ENCODE data around the gene PDGFRB.

PDGFRB gene

GRCh38 chr5:150080696-150081435 is 74.8 kb downstream of the PDGFRB start:
- DNase-seq: no peak

- no peak for DNase-seq
Measured at GRCh38 chr5:150079909-150080461, 75.7 kb downstream of the PDGFRB start.

- no peak for DNase-seq
Measured at GRCh38 chr5:150078802-150079689, 76.6 kb downstream of the PDGFRB start.

DNA sequence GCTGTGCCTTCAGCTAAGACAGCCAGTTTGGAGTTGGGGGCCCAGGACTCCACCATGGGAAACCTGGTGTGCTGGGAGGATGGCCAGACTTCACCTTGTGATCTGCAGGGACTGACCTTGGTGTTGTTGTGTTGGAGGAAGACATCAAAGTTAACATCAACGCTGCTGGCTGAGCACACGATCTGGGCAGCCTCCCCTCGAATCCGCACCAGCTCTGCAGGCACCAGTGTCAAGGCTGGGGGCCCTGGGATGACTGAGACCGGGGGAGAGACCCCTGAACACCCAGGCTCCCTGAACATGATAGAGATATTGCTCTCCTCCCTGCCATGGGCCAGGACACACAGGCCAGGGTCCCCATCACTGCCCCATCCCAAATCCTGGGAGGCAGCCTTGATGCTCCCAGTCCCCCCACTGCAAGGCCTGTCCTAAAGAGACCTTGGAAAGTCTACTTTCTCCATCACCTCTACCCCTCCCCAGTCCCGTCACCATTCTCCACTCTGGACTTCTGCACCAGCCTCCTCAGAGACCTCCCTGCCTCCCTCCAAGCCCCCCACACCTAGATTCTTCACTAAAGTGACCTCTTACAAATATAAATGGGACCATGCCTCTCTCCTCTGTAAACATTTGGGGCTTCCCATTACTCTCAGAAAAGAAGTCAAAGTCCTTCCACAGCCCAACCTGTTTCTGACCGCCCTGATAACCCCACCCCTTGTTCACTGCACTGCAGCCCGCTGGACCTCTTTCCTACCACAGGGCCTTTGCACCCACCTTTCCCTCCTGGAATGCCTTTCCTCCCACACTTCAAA is 77.4 kb downstream of the PDGFRB start:
- no peak for DNase-seq

DNA sequence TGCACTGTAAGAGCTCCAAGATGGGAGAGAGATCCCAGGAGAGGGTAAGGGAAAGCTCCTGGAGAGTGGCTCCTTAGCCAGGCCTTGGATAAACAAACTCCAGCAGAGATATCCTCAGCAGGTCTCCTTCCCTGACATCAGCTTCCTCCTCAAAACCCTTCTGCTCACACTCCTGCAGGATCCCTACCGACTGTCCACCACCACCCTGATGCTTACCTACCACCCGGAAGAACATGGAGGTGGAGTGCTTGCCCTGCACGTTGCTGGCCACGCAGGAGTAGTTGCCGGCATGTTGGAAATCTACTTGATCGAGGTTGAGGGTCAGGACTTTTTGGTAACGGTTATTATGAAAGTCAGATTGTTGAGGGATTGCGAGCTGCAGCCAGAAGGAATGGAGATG is 78.6 kb downstream of the PDGFRB start:
- DNase-seq: no peak

GRCh38 chr5:150075806-150076205 is 79.8 kb downstream of the PDGFRB start:
- no peak for DNase-seq

- no peak for DNase-seq
Measured at GRCh38 chr5:150075233-150075632, 80.4 kb downstream of the PDGFRB start.

- no peak for DNase-seq
Measured at GRCh38 chr5:150073677-150074076, 82.0 kb downstream of the PDGFRB start.

- no peak for DNase-seq
Measured at GRCh38 chr5:150073086-150073625, 82.5 kb downstream of the PDGFRB start.

- DNase-seq: no peak
Measured at GRCh38 chr5:150070821-150071220, 84.8 kb downstream of the PDGFRB start.

- DNase-seq: no peak
Measured at GRCh38 chr5:150069672-150070627, 85.7 kb downstream of the PDGFRB start.

GRCh38 chr5:150068961-150069645 is 86.5 kb downstream of the PDGFRB start:
- DNase-seq: no peak

GRCh38 chr5:150068472-150068871 is 87.2 kb downstream of the PDGFRB start:
- no peak for DNase-seq

- DNase-seq: no peak
Measured at GRCh38 chr5:150068071-150068470, 87.6 kb downstream of the PDGFRB start.

DNA sequence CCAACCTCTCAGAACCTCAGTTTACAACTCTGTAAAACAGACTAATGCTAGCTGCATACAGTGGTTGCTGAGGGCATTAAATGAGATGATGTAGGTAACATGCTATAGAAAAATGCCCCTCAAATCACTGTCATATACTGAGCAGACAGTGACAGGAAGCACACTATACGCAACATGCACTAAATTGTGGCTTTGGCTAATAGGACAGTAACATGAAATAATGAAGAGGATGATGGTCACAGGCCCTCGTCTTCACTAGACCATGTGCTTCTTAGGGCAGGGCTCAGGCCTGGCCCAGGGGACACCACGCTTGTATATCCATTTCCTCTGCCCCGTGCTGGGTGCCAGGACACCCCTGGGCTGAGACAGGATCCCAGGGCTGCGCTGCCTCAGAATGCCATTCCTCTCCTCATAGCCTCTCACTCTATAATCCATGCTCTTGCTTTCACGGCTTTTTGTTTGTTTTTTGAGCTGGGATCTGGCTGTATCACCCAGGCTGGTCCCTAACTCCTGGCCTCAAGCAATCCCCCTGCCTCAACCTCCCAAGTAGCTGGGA is 88.2 kb downstream of the PDGFRB start:
- DNase-seq: no peak

- DNase-seq: peak; percentile 61 to 70
Measured at GRCh38 chr5:150066901-150067396, 88.7 kb downstream of the PDGFRB start.

- no peak for DNase-seq
Measured at GRCh38 chr5:150066436-150066835, 89.2 kb downstream of the PDGFRB start.

DNA sequence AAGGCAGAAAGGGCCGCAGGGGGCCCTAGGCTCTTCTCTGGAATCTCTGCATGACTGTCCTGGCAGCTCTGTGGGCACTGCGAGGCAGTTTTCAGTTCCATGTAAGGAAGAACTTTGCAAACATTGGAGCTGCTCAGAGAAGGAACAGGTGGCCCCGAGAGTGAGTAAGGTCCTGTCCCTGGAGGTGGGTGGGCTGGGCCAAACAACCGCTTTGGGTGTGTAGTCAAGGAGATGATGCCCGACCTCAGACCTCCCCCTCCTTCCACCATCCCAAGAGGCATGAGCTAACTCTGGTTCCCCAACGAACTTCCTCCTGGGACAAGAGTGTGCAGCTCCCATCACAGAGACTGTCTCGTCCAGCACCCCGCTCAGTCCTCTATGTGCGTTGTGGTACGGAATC is 89.8 kb downstream of the PDGFRB start:
- peak; percentile 16 to 41 for DNase-seq

DNA sequence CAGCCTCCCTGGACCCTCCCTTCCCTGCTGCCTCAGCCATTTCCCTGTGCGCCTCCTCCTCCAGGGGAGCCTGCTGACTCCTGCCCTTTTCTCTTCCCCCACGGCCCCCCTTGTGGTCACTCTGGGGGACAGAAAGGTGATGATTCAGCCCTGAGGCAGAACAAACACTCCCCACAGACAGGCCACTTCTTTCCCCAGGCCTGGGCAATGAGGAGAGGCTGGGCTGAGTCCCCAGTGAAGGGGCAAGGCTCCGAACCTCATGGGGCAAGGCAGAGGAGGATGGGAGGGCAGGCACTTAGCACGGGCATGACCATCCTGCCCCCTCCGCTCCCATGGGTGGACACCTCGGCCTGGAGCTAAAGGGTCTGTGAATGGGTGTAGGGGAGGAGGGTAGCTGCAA is 90.3 kb downstream of the PDGFRB start:
- DNase-seq: no peak

DNA sequence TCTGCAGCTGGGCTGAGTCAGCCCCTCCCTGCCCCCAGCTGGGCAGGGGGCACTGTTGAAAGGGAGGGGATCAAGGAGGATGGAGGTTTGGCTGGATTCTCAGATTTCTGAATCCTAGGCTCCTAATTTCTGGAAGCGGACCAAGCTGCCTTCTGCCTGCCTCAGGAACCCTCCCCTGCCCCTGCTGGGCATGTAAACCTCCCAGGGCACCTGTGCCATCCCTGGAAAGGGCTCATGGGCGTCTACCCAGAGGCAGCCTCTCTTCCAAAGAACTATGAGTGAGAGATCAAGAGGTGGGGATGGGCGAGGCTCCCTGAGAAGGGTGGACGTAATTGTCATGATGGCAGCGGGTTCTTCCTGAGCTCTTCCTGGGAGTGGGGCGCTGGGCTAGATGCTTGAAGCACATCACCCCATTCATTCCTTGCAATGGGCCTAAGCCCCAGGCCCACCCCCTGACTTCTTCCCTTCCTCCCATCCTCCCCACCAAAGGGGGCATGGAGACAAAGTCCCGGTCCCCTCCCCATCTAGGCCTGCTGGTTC is 90.9 kb downstream of the PDGFRB start:
- no peak for DNase-seq
